GM21529 (cell line): ENCODE data around the gene CA14.
"Not testable (repeated sequence)": the region's sequence is repeated elsewhere in the genome, so short reads cannot be mapped to it uniquely, and the experiment has no call there.

Experiments
- ATAC-seq: cut with Tn5 transposase; IDR thresholded peaks from one replicate; pipeline ENCODE4 v1.9.1; 2021; ENCODE audit not compliant: unreplicated experiment

Gene CA14

DNA sequence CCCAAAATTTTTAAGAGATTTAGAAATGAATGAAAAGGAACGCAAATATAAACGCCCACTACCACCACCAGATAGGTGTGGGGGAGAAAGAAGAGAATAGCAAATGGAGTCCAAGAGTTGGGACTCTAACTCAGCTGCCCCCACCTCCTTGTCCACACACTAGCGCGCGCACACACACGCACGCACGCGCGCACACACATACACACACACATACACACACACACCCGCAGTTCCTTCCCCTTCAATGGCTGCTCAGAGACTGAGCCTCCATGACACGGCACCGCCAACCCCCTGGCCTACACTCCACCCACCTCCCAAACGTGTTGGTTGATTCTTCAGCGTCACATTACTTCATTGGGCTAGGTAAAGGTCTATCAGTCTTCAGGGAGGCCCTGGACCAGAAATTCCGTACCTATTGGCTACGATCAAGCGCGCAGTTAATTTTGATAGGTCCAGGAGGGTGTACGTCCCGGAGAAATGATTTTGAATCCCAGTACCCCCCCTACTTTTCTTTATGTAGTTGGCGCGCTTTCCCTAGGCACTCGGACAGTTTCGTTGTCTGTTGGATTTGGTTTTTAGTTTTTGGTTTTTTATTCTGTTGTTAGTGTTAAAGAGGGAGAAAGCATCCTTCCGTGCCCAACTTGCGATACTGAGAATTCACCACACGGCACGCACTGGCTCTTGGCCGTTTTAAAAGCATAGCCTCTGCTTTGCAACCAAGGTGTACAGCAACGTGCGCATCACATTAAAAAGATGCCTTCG lies 21.5 kb upstream of the CA14 start, which contains the start of gene ANP32E:
ANP32E (minus strand) TSS at position 261 of the 762 bp plus-strand sequence. CDS start 326 bp downstream, outside the sequence.
- peak; percentile 78 for ATAC-seq

DNA sequence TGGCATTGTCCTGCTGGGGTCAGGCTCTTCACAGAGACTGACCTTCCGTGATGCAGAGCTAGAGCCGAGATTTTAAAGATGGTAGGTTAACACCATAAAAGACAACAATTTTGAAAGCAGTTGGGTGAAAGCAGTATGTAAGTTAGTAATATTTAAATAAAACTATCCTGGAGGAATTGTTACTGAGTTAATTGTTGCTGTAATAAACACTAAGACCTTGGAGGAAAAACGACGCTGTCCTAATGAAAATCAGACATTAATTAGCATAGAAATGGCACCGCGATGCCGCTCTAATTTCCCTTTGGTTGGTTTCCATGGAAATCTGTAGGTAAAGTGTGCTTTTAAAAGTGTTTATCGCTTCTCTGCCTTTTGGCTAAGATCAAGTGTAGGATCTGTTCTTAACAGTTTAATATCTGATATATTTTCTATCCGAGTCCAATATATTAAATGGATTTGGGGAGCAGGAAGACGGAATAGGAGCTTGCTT lies 20.9 kb upstream of the CA14 start:
- no peak for ATAC-seq

DNA sequence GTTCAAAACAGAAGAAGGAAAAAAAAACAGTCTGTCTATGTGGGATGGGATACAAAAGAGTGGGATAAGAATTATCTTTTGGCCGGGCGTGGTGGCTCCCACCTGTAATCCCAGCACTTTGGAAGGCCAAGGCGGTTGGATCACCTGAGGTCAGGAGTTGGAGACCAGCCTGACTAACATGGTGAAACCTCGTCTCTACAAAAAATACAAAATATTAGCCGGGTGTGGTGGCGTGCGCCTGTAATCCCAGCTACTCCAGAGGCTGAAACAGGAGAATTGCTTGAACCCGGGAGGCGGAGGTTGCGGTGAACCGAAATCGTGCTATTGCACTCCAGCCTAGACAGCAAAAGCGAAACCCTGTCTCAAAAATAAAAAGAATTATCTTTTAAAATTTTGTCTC lies 20.4 kb upstream of the CA14 start:
- not testable (repeated sequence) for ATAC-seq

DNA sequence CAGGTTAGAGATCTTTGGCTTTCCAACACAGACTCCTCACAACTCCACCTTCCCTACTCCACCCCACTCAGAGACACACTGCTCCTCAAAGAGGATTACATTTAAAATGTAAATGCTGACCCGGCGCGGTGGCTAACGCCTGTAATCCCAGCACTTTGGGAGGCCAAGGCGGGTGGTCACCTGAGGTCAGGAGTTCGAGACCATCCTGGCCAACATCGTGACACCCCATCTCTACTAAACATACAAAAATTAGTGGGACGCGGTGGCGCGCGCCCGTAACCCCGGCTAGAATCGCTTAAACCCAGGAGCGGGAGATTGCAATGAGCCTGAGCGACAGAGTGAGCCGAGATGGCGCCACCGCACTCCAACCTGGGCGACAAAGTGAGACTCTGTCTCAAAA lies 19.8 kb upstream of the CA14 start:
- ATAC-seq = no peak

- ATAC-seq = no peak
These were observed 14.6 kb upstream of the CA14 start for GRCh38 chr1:150243003-150243402.

- ATAC-seq = no peak
These were observed 7.6 kb upstream of the CA14 start for GRCh38 chr1:150249936-150250335.

DNA sequence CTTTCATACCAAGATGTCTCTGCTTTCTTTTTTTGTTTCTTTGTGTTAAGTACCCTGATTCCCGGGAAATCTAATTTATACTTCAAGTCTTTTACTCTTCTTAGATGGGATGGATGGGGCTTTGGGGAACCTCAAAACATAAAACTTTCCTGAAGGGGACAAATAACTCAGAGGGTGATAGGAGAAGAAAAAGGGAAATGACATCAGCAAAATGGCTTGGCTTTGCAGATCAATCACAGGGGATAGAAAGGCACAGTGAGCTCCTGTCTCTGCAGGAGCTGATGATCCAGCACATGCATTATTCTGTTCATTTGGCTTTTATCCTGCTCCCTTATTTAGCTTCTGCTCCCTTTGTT lies 1.4 kb upstream of the CA14 start:
- no peak for ATAC-seq

- ATAC-seq = no peak
These were observed 826 bp upstream of the CA14 start for GRCh38 chr1:150256554-150257341.

GRCh38 chr1:150259217-150259616 lies 1.6 kb downstream of the CA14 start:
- no peak for ATAC-seq

- no peak for ATAC-seq
These were observed 2.4 kb downstream of the CA14 start for GRCh38 chr1:150259758-150260669.

GRCh38 chr1:150261367-150261766 lies 3.8 kb downstream of the CA14 start:
- no peak for ATAC-seq

DNA sequence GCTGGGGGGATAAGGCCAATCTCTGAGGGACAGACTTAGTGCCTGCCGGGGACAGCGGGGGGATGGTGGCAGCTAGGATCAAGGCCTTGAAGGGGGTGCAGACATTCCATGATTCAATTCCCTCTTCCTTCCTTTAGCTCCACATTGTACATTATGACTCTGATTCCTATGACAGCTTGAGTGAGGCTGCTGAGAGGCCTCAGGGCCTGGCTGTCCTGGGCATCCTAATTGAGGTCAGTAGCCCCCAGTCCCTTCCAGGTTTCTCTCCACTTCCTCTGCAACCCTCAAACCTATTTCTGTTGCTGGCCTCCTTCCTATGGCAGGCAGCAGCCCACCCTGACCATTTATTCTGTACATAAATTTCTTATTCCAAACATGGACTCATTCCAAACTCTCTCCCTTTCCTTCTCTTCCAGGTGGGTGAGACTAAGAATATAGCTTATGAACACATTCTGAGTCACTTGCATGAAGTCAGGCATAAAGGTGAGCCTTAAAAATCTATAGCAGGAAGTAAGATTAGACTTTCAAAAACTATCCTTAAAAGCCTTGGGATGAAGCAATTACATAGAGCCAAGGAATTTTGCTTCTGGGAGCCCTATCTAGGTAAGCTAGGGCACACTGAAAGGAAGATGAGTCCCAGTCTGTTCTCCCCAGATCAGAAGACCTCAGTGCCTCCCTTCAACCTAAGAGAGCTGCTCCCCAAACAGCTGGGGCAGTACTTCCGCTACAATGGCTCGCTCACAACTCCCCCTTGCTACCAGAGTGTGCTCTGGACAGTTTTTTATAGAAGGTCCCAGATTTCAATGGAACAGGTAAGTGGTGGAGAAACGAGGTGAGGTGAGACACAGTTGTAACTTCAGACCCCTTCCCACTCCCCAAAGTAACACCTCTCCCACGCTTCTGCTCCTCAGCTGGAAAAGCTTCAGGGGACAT lies 5.1 kb downstream of the CA14 start:
- no peak for ATAC-seq

DNA sequence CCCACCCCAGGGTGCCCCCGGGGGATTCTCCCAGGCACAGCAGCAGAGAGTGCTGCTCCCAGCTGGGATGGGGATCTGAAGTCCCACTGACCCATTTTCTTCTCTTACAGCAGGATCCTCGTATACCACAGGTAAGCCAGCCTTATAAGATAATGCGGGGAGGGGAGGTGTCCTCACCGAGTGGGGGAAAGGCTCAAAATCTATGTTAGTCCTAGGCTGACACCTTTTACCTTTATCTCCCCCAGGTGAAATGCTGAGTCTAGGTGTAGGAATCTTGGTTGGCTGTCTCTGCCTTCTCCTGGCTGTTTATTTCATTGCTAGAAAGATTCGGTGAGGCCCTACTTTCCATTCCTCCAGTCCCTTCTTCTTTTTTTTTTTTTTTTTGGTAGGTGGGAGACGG lies 6.0 kb downstream of the CA14 start:
- no peak for ATAC-seq

- no peak for ATAC-seq
These were observed 10.3 kb downstream of the CA14 start for GRCh38 chr1:150267896-150268295.

DNA sequence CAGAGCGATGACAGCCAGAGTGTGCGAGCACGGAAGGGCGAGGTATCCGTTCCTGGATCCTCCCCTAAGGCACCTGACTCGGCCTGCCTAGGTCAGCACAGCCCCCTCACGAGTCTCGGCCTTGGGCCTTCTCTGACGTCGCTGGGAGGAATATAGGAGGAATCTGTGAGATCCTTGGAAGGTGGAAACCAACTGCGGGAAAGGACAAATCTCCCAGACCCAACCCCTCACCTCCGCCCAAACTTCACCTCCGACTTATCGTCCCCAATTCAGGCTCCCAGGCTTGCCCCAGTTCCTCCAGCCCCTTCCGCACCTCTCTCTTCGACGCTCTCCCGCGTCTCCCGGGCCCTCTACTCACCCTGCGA lies 10.7 kb downstream of the CA14 start:
- ATAC-seq = peak; percentile 13

GRCh38 chr1:150268705-150269403 lies 11.3 kb downstream of the CA14 start, which contains the start of gene APH1A:
Gene APH1A, minus strand, starts transcription at chr1:150269016. Its CDS starts 206 bp downstream, at chr1:150268810.
- ATAC-seq = peak; percentile 87

- ATAC-seq = no peak
These were observed 11.9 kb downstream of the CA14 start for GRCh38 chr1:150269451-150269850.

- ATAC-seq = no peak
These were observed 13.9 kb downstream of the CA14 start for GRCh38 chr1:150271291-150271959.

DNA sequence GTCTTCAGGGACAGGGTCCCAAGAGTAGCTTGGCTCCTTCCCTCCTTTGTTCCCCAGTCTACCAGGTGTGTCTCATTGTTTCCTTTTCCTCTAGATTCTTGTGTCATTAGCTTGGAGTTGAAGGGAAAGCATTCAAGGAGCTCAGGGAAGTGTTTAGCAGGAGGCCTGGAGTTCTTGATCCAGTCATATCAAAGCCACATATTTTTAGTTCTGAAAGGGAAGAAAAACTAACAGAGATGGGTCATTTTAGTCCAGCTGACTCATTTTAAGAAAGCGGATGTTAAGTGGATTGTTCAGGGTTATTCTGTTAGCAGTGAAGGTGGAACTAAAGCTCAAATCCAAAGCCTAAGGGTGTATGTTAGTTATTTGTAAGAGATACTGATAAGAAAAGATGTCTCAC lies 15.7 kb downstream of the CA14 start:
- no peak for ATAC-seq
